ENCODE data around the gene NFKBIE.
"Not testable (repeated sequence)": the region's sequence is repeated elsewhere in the genome, so short reads cannot be mapped to it uniquely, and the experiment has no call there.

NFKBIE gene

DNA sequence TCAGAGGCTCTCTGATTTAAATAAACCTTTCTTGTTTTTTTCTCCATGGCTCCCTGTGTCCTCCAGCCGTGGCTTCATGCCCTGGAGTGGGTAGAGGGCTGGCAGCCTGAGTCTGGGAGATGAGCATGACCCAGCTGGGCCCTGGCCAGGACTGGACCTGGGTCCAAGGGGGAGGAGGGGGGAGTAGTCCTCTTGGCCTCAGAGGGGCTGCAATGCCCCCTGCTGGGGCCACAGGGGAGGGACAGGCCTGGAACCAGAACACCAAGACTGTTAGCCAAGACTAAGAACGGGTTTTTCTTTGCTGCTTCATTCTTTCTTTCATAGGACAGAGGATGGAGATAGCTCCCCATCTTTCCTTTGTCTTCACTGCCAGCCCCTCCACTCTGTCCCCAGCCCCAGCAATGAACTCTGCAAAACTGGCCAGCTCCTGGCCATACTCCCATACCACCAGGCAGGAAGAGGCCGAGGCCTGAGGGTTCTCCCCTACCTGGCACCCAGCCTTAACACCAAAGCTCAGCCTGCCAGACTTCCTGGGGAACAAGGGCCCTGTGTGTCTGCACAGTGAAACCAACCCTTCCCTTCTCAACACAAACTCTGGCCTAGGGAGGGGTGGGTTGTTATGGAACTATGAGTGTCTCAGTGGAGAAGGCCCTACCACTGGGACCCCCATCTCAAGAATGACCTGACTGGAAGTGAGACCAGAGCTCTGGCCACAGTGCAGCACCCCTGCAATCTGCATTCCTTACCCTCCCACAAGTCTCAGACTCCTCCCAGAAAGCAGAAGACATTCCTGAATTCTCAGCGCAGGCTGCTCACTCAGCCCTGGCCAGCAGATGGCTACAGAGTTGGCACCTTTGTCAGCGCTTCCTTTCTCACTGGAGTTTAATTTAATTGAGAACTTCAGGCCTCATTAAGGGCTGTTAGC lies 31.0 kb downstream of the NFKBIE start:
- ChIA-PET CTCF (interaction anchor here (0.6 to 6.6 kb wide), 46 partner anchors 10 to 150 kb away, joined by 3 to 175 read pairs (median 5); partner anchors contain the start of genes AARS2, HSP90AB1, MYMX and SLC29A1), POLR2A (interaction anchor here (0.5 to 4.9 kb wide), 4 partner anchors 10 to 13 kb away, joined by 3 to 74 read pairs (median 4); partner anchors contain the start of gene HSP90AB1)
- TF ChIP-seq, protein P1, sequence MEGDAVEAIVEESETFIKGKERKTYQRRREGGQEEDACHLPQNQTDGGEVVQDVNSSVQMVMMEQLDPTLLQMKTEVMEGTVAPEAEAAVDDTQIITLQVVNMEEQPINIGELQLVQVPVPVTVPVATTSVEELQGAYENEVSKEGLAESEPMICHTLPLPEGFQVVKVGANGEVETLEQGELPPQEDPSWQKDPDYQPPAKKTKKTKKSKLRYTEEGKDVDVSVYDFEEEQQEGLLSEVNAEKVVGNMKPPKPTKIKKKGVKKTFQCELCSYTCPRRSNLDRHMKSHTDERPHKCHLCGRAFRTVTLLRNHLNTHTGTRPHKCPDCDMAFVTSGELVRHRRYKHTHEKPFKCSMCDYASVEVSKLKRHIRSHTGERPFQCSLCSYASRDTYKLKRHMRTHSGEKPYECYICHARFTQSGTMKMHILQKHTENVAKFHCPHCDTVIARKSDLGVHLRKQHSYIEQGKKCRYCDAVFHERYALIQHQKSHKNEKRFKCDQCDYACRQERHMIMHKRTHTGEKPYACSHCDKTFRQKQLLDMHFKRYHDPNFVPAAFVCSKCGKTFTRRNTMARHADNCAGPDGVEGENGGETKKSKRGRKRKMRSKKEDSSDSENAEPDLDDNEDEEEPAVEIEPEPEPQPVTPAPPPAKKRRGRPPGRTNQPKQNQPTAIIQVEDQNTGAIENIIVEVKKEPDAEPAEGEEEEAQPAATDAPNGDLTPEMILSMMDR (IDR thresholded peaks at IDR 0.05; ENCODE audit: insufficient read depth, low read length, missing control alignments) = peak; percentile 80
- H3K4me3 ChIP-seq (ENCODE audit: low read depth, low read length) = no peak overlapping the region
- no peak for DNase-seq (ENCODE audit: low read depth, low spot score)

DNA sequence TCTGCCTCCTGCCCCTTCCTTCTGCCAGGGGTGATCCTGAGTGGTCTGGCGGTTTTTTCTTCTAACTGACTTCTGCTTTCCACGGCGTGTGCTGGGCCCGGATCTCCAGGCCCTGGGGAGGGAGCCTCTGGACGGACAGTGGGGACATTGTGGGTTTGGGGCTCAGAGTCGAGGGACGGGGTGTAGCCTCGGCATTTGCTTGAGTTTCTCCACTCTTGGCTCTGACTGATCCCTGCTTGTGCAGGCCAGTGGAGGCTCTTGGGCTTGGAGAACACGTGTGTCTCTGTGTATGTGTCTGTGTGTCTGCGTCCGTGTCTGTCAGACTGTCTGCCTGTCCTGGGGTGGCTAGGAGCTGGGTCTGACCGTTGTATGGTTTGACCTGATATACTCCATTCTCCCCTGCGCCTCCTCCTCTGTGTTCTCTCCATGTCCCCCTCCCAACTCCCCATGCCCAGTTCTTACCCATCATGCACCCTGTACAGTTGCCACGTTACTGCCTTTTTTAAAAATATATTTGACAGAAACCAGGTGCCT lies 31.7 kb downstream of the NFKBIE start:
- ChIA-PET POLR2A (interaction anchor here (4.9 kb wide), 1 partner anchor 13 kb away, joined by 74 read pairs; the partner anchor contains the start of gene HSP90AB1), CTCF (interaction anchor here (0.6 to 6.6 kb wide), 29 partner anchors 9 to 149 kb away, joined by 3 to 175 read pairs (median 5); partner anchors contain the start of genes AARS2, HSP90AB1 and SLC29A1)
- TF ChIP-seq, protein P1 (IDR thresholded peaks at IDR 0.05; ENCODE audit: insufficient read depth, low read length, missing control alignments) = no peak
- DNase-seq (ENCODE audit: low read depth, low spot score) = no peak
- no peak overlapping the region for H3K4me3 ChIP-seq (ENCODE audit: low read depth, low read length)

DNA sequence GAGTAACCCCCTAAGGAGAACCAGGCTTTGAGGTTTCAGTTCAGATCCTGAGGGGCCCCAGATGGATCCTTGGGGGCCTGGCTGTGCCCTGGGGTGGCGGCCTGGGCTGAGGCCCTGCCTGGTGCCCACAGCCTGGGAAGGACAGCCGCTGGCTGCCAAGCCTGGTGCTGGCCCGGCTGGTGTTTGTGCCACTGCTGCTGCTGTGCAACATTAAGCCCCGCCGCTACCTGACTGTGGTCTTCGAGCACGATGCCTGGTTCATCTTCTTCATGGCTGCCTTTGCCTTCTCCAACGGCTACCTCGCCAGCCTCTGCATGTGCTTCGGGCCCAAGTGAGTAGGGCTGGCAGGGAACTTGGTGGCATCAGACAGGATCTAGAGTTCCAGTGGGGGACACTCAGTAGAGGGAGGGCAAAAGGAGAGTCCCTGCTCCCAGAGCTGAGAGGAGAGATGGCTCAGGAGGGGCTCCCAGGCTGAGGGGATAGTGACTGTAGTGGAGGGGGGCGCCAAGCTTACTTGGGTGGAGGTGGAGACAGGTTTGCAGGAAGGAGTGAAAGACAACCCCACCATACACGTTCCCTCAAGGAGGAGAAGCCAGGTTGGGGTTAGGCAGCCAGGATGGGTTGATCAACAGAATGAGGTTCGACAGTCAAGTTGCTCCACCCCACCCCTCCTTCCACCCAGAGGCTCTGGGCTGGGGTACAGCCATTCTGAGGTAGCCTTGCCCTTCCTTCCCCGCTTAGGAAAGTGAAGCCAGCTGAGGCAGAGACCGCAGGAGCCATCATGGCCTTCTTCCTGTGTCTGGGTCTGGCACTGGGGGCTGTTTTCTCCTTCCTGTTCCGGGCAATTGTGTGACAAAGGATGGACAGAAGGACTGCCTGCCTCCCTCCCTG lies 32.4 kb downstream of the NFKBIE start:
- TF ChIP-seq, protein P1 (IDR thresholded peaks at IDR 0.05; ENCODE audit: insufficient read depth, low read length, missing control alignments) = no peak
- CTCF ChIA-PET = interaction anchor here (1.4 to 6.6 kb wide), 7 partner anchors 8 to 136 kb away, joined by 3 to 175 read pairs (median 31); partner anchors contain the start of genes HSP90AB1 and SLC29A1

DNA sequence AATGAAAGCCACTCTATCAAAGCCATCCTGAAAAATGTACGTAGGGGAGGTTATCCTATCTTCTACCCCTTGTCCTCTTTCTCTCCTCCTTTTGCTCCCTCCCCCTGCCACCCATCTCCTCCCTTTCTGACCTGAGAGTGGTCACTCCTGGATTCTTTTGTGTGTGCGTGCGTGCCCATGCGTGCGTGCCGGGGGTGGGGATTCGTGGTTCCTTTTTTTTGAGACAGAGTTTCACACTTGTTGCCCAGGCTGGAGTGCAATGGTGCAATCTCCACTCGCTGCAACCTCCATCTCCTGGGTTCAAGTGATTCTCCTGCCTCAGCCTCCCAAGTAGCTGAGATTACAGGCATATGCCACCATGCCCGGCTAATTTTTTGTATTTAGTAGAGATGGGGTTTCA lies 33.9 kb downstream of the NFKBIE start:
- CTCF ChIA-PET, POLR2A ChIA-PET: not testable (repeated sequence)

More for the DNA sequence above, 32.4 kb downstream of the NFKBIE start:
- no peak for DNase-seq (ENCODE audit: low read depth, low spot score)
- POLR2A ChIA-PET = interaction anchor here (4.9 kb wide), 1 partner anchor 14 kb away, joined by 74 read pairs; the partner anchor contains the start of gene HSP90AB1
- no peak overlapping the region for H3K4me3 ChIP-seq (ENCODE audit: low read depth, low read length)

DNA sequence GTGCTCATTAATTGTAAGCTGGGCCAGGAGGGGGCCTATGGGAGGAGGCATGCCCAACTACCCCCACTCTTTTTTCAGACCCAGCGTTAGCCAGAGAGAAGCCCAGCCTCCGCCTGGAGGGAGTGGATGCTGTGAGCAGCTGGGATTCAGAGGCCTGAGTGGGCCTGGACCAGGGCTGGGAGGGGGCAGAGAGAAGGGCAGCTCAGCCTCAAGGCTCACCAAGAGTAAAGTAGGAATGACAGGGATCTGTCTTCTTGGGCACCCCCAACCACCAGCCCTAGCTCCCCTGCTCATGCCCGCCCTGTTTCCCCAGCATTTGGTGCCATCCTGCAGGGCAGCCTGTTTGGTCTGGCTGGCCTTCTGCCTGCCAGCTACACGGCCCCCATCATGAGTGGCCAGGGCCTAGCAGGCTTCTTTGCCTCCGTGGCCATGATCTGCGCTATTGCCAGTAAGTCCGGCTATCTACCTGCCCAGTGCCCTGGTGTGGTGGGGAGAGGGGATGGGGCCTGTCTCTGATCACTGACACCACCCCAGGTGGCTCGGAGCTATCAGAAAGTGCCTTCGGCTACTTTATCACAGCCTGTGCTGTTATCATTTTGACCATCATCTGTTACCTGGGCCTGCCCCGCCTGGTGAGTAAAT lies 35.2 kb downstream of the NFKBIE start:
- DNase-seq (ENCODE audit: low read depth, low spot score) = no peak
- H3K4me3 ChIP-seq (ENCODE audit: low read depth, low read length) = no peak overlapping the region
- CTCF ChIA-PET = interaction anchor here (1.0 kb wide), 2 partner anchors 9 to 11 kb away, joined by 3 read pairs; no protein-coding TSS in a partner anchor
- TF ChIP-seq, protein P1 (IDR thresholded peaks at IDR 0.05; ENCODE audit: insufficient read depth, low read length, missing control alignments) = no peak
- POLR2A ChIA-PET = no interaction called here

More for the DNA sequence above, 33.9 kb downstream of the NFKBIE start:
- H3K4me3 ChIP-seq (ENCODE audit: low read depth, low read length); DNase-seq (ENCODE audit: low read depth, low spot score): not testable (repeated sequence)
